HCT116 (cell line): ENCODE measurements around the gene CDS1. TPM values are rescaled to one million over a fixed set of nuclear protein-coding genes. Genes with fewer than 3 reads are reported as not detected.

Experiments
- ATAC-seq: fragments of 200-7000 bp; cut with Tn5 transposase; 2 replicates; pipeline ENCODE4 v1.9.1; 2020; ENCODE audit warnings: mild to moderate bottlenecking, moderate library complexity
- BruUV-seq: library from RNA; stranded (reverse); fragments of 400-500 nt; replicated peaks from 2 replicates; lab custom pipeline; 2021; lab: Mats Ljungman, UMichigan
- CTCF ChIA-PET: fragments of 300-600 bp; sonication (Branson Sonifier 250); formaldehyde crosslinking; loops from one replicate; lab custom pipeline; 2021; ENCODE audit warnings: antibody characterized with exemption; lab: Charles Lee
- POLR2A ChIA-PET: fragments of 300-600, 350-600 bp; sonication (Branson Sonifier 250); formaldehyde crosslinking; loops from one replicate; lab custom pipeline; 2021; ENCODE audit warnings: antibody characterized with exemption; lab: Charles Lee
- RAD21 ChIA-PET, 2 experiments: fragments of 300-600 bp; sonication (Branson Sonifier 250); formaldehyde crosslinking; loops; one replicate each; lab custom pipeline; 2023; ENCODE audit warnings: low total read pairs in 2 of 2; ENCODE audit not compliant: uncharacterized antibody in 2 of 2, unreplicated experiment in 2 of 2, low non-redundant PET in 1 of 2; lab: Charles Lee
- DNase-seq: peaks from one replicate; pipeline ENCODE4 v3.0.0-alpha.2; 2010; ENCODE audit warnings: low read depth, low spot score
- H2AFZ ChIP-seq: fragments of 200-600 bp; shearing (Covaris generic), sonication (generic); 2 replicates; pipeline ENCODE4 v1.6.1; 2017; ENCODE audit warnings: low read depth, mixed run types, mixed read lengths, antibody characterized with exemption, low read length; ENCODE audit not compliant: poor library complexity, severe bottlenecking
- H3K27ac ChIP-seq: 2 replicates; pipeline ENCODE4 v1.5.1; 2012; ENCODE audit warnings: low read depth, low read length
- H3K27me3 ChIP-seq: fragments of 200-600 bp; sonication (generic); 2 replicates; pipeline ENCODE4 v1.6.1; 2016; ENCODE audit warnings: mixed run types, low read length, mixed read lengths; ENCODE audit not compliant: insufficient read depth
- H3K36me3 ChIP-seq, 2 experiments: fragments of 200-500 bp in 1 of 2; fragments of 200-600 bp in 1 of 2; sonication (Bioruptor generic) in 1 of 2; sonication (generic) in 1 of 2; 2 replicates each; pipeline versions ENCODE4 v1.5.1 to v1.6.1; 2014 to 2016; ENCODE audit warnings: low read length in 2 of 2, inconsistent platforms in 1 of 2, mixed read lengths in 1 of 2, mixed run types in 1 of 2; ENCODE audit not compliant: insufficient read depth in 2 of 2, control insufficient read depth in 1 of 2
- H3K4me1 ChIP-seq, 2 experiments: fragments of 200-600 bp in 1 of 2; sonication (generic) in 1 of 2; 2 replicates each; pipeline versions ENCODE4 v1.5.1 to v1.6.1; 2012 to 2017; ENCODE audit warnings: low read length in 2 of 2, inconsistent platforms in 1 of 2, mild to moderate bottlenecking in 1 of 2, mixed read lengths in 1 of 2, mixed run types in 1 of 2, moderate library complexity in 1 of 2; ENCODE audit not compliant: insufficient read depth in 2 of 2, control insufficient read depth in 1 of 2
- H3K4me2 ChIP-seq: fragments of 200-600 bp; sonication (generic); 2 replicates; pipeline ENCODE4 v1.6.1; 2017; ENCODE audit warnings: mixed run types, low read length, mixed read lengths
- H3K4me3 ChIP-seq, 2 experiments: fragments of 200-600 bp in 1 of 2; sonication (generic) in 1 of 2; replicated peaks in 1 of 2; 2 replicates each; pipeline ENCODE4 v1.5.1; 2011 to 2016; ENCODE audit warnings: low read length in 2 of 2, control low read depth in 1 of 2, low read depth in 1 of 2, mild to moderate bottlenecking in 1 of 2, mixed read lengths in 1 of 2, mixed run types in 1 of 2
- H3K79me2 ChIP-seq: fragments of 200-600 bp; sonication (generic); 2 replicates; pipeline ENCODE4 v1.6.1; 2017; ENCODE audit warnings: mild to moderate bottlenecking, mixed run types, low read length, moderate library complexity, mixed read lengths; ENCODE audit not compliant: insufficient read depth
- H3K9ac ChIP-seq: fragments of 200-600 bp; sonication (generic); 2 replicates; pipeline ENCODE4 v1.6.1; 2016; ENCODE audit warnings: low read length, mixed read lengths
- H3K9me2 ChIP-seq: fragments of 200-600 bp; sonication (generic), shearing (Covaris generic); 2 replicates; pipeline ENCODE4 v1.6.1; 2017; ENCODE audit warnings: mixed run types, mild to moderate bottlenecking, moderate library complexity; ENCODE audit not compliant: insufficient read depth
- H3K9me3 ChIP-seq, 2 experiments: fragments of 200-500 bp in 1 of 2; fragments of 200-600 bp in 1 of 2; sonication (Bioruptor generic) in 1 of 2; sonication (generic) in 1 of 2; 2 replicates each; pipeline ENCODE4 v1.6.1; 2014 to 2017; ENCODE audit warnings: low read length in 2 of 2, mixed read lengths in 2 of 2, inconsistent platforms in 1 of 2, low read depth in 1 of 2, mild to moderate bottlenecking in 1 of 2, mixed run types in 1 of 2, moderate library complexity in 1 of 2; ENCODE audit not compliant: control insufficient read depth in 1 of 2, insufficient read depth in 1 of 2
- H4K20me1 ChIP-seq: fragments of 200-600 bp; sonication (generic), shearing (Covaris generic); 2 replicates; pipeline ENCODE4 v1.6.1; 2017; ENCODE audit warnings: mixed run types, mild to moderate bottlenecking, moderate library complexity; ENCODE audit not compliant: insufficient read depth
- EGR1 ChIP-seq: IDR thresholded peaks from 2 replicates; pipeline ENCODE4 v1.6.1; 2012; ENCODE audit warnings: low read depth
- ELF1 ChIP-seq: IDR thresholded peaks from 2 replicates; pipeline ENCODE4 v1.6.1; 2012; ENCODE audit warnings: low read depth, borderline replicate concordance
- EZH2 ChIP-seq: fragments of 200-600 bp; sonication (generic); IDR thresholded peaks from 2 replicates; pipeline ENCODE4 v1.6.1; 2017; ENCODE audit warnings: antibody characterized with exemption, mixed run types
- POLR2A ChIP-seq: IDR thresholded peaks from 2 replicates; pipeline ENCODE4 v1.7.0; 2011; ENCODE audit warnings: borderline replicate concordance; ENCODE audit not compliant: insufficient read depth, insufficient read length; ENCODE audit errors: extremely low read depth
- SIN3A ChIP-seq: IDR thresholded peaks from 2 replicates; pipeline ENCODE4 v1.6.1; 2012; ENCODE audit warnings: low read depth
- SP1 ChIP-seq: IDR thresholded peaks from 2 replicates; pipeline ENCODE4 v1.6.1; 2012; ENCODE audit warnings: low read depth
- YY1 ChIP-seq: IDR thresholded peaks from 2 replicates; pipeline ENCODE4 v1.6.1; 2011; ENCODE audit warnings: low read length, low read depth, moderate library complexity, mild to moderate bottlenecking; ENCODE audit not compliant: insufficient replicate concordance; ENCODE audit errors: extremely low read depth
- ZNF274 ChIP-seq: fragments of 200-500 bp; sonication (Bioruptor generic); IDR thresholded peaks from 2 replicates; pipeline ENCODE4 v1.6.1; 2014; ENCODE audit warnings: mild to moderate bottlenecking, low read depth, low read length, inconsistent platforms
- intact Hi-C: fragments of 100-400 bp; cut with micrococcal nuclease; formaldehyde crosslinking; loops from 2 replicates; pipeline ENCODE4 v1.10.0; 2022
- total RNA-seq: library from RNA; stranded (reverse); gene quantifications from one replicate; pipeline ENCODE4 v1.2.1, GENCODE V29; 2021; ENCODE audit not compliant: unreplicated experiment
- TF ChIP-seq, protein P1 (sequence below): IDR thresholded peaks from 2 replicates; pipeline ENCODE4 v1.6.1; 2012; ENCODE audit warnings: low read depth

The CDS1 gene
- total RNA-seq, 1 experiment from 2014 or later, result 14.6 TPM

DNA sequence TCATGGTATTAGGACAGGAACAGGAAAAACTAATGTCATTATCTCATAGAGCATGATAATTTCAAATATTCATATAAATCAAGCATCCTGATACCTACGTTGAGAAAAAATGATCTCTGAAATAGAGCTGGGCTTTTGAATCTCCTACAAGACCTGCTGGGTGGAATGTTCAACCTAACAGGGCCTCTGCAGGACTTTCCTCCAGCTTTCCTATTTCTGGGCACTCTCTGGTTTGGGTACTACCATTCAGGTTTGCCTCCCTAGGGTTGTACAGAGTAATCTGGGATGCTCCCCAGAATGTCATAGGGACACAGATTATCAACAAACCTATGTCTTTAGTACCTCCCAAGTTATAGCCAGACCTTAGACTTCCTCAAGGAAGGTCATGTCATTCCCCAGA, 108.9 kb downstream of the CDS1 start:
- DNase-seq, result no peak
- H3K4me3 ChIP-seq, result peak overlapping the region in 1 of 2 experiments; percentile 31; a peak in 2 of 4 replicates
- no peaks in the 10 kb centered on the region for H3K27me3 ChIP-seq
- H3K36me3 ChIP-seq, result peaks cover 0 to 2% of the 10 kb centered on the region in 2 experiments; a peak in 1 of 4 replicates
- peaks cover 20 to 33% of the 10 kb centered on the region in 2 experiments for H3K4me1 ChIP-seq
- TF ChIP-seq EGR1, result no peak
- TF ChIP-seq YY1, result no peak
- TF ChIP-seq EZH2, result no peak
- TF ChIP-seq SIN3A, result no peak
- TF ChIP-seq SP1, result no peak
- TF ChIP-seq POLR2A, result no peak
- TF ChIP-seq, protein P1, sequence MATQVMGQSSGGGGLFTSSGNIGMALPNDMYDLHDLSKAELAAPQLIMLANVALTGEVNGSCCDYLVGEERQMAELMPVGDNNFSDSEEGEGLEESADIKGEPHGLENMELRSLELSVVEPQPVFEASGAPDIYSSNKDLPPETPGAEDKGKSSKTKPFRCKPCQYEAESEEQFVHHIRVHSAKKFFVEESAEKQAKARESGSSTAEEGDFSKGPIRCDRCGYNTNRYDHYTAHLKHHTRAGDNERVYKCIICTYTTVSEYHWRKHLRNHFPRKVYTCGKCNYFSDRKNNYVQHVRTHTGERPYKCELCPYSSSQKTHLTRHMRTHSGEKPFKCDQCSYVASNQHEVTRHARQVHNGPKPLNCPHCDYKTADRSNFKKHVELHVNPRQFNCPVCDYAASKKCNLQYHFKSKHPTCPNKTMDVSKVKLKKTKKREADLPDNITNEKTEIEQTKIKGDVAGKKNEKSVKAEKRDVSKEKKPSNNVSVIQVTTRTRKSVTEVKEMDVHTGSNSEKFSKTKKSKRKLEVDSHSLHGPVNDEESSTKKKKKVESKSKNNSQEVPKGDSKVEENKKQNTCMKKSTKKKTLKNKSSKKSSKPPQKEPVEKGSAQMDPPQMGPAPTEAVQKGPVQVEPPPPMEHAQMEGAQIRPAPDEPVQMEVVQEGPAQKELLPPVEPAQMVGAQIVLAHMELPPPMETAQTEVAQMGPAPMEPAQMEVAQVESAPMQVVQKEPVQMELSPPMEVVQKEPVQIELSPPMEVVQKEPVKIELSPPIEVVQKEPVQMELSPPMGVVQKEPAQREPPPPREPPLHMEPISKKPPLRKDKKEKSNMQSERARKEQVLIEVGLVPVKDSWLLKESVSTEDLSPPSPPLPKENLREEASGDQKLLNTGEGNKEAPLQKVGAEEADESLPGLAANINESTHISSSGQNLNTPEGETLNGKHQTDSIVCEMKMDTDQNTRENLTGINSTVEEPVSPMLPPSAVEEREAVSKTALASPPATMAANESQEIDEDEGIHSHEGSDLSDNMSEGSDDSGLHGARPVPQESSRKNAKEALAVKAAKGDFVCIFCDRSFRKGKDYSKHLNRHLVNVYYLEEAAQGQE, result no peak
- no peak for TF ChIP-seq ELF1
- no peak for TF ChIP-seq ZNF274
- H3K27ac ChIP-seq, result peak overlapping the region; percentile 52; the same call in 1 of the 2 replicates
- intact Hi-C loops, result loop anchor here (5.0 kb wide), 1 partner anchor 109 kb away; the partner anchor contains the start of gene CDS1
- peak; percentile 43 for ATAC-seq
- H3K9ac ChIP-seq, result peak overlapping the region; percentile 29
- ChIA-PET POLR2A (interaction anchor here (1.2 kb wide), 1 partner anchor 10 kb away, joined by 5 read pairs; no protein-coding TSS in a partner anchor), CTCF (no interaction called here), RAD21 (no interaction called here)
- peak overlapping the region; percentile 70 for H3K4me2 ChIP-seq
- no peaks in the 10 kb centered on the region for H3K9me3 ChIP-seq
- BruUV-seq, result no TSS peak
- no peak overlapping the region for H2AFZ ChIP-seq
- peaks cover 7% of the 10 kb centered on the region; the same call in 1 of the 2 replicates for H4K20me1 ChIP-seq
- H3K79me2 ChIP-seq, result no peaks in the 10 kb centered on the region
- no peaks in the 10 kb centered on the region for H3K9me2 ChIP-seq
